GM20000 (cell line): ENCODE measurements around the gene OR7G3.

Source experiments
- DNase-seq: peaks from one replicate; pipeline ENCODE4 v3.0.0; 2012; ENCODE audit warnings: low spot score
- CTCF ChIP-seq: IDR thresholded peaks from 2 replicates; pipeline ENCODE4 v1.5.1; 2012; ENCODE audit warnings: mild to moderate bottlenecking, control low read depth; ENCODE audit errors: extremely low read depth, missing control alignments

OR7G3 gene

GRCh38 chr19:9115307-9115813, 11.4 kb downstream of the OR7G3 start, which contains the start of gene OR7G1:
TSS of gene OR7G1 (minus strand) at chr19:9115763. CDS start at chr19:9115763, 0 bp downstream.
- no peak for DNase-seq
- no peak for TF ChIP-seq CTCF

- no peak for DNase-seq
- no peak for TF ChIP-seq CTCF
These were observed 16.8 kb downstream of the OR7G3 start for GRCh38 chr19:9109959-9110358.

GRCh38 chr19:9107375-9107774, 19.4 kb downstream of the OR7G3 start, which contains the start of gene OR7G2:
TSS of gene OR7G2 (minus strand) at chr19:9107475. CDS start at chr19:9103243, 4,232 bp downstream.
- no peak for TF ChIP-seq CTCF
- no peak for DNase-seq

- no peak for DNase-seq
These were observed 40.0 kb downstream of the OR7G3 start, which contains the start of gene OR1M1 for GRCh38 chr19:9086761-9087160. TSS of gene OR1M1 (plus strand) at chr19:9087061. CDS start at chr19:9093245, 6,184 bp downstream.

GRCh38 chr19:9078651-9079050, 48.1 kb downstream of the OR7G3 start:
- TF ChIP-seq CTCF: no peak
- DNase-seq: no peak

More at GRCh38 chr19:9086761-9087160, 40.0 kb downstream of the OR7G3 start, which contains the start of gene OR1M1:
- TF ChIP-seq CTCF: no peak

- TF ChIP-seq CTCF: no peak
These were observed 49.8 kb downstream of the OR7G3 start for GRCh38 chr19:9076901-9077300.

More at GRCh38 chr19:9076901-9077300, 49.8 kb downstream of the OR7G3 start:
- DNase-seq: no peak
